GM20000 (cell line): ENCODE results near the gene EMP1.

Experiments
- DNase-seq: peaks from one replicate; pipeline ENCODE4 v3.0.0; 2012; ENCODE audit warnings: low spot score
- CTCF ChIP-seq: IDR thresholded peaks from 2 replicates; pipeline ENCODE4 v1.5.1; 2012; ENCODE audit warnings: mild to moderate bottlenecking, control low read depth; ENCODE audit errors: extremely low read depth, missing control alignments

Gene EMP1

GRCh38 chr12:13211859-13212664 lies 15.5 kb downstream of the EMP1 start:
- TF ChIP-seq CTCF = peak; percentile 73
- peak; percentile 65 for DNase-seq

GRCh38 chr12:13215056-13215455 lies 18.5 kb downstream of the EMP1 start:
- no peak for TF ChIP-seq CTCF
- no peak for DNase-seq

- no peak for TF ChIP-seq CTCF
- no peak for DNase-seq
Measured at GRCh38 chr12:13218641-13219040, 22.1 kb downstream of the EMP1 start.

- TF ChIP-seq CTCF = no peak
- no peak for DNase-seq
Measured at GRCh38 chr12:13219320-13219719, 22.8 kb downstream of the EMP1 start.

- DNase-seq = no peak
- TF ChIP-seq CTCF = no peak
Measured at GRCh38 chr12:13220838-13221237, 24.3 kb downstream of the EMP1 start.

GRCh38 chr12:13222076-13222475 lies 25.6 kb downstream of the EMP1 start:
- no peak for DNase-seq
- TF ChIP-seq CTCF = no peak

- no peak for TF ChIP-seq CTCF
- no peak for DNase-seq
Measured at GRCh38 chr12:13223179-13223804, 26.8 kb downstream of the EMP1 start.
